A549 (cell line): ENCODE results near the gene POR.

ENCODE experiments used
- BHLHE40 ChIP-seq: IDR thresholded peaks from 2 replicates; pipeline ENCODE4 v1.6.1; 2012; ENCODE audit warnings: low read depth, low read length, inconsistent platforms
- CEBPB ChIP-seq, 2 experiments: fragments of >200 bp in 1 of 2; sonication (Bioruptor Twin) in 1 of 2; formaldehyde crosslinking in 1 of 2; IDR thresholded peaks; 2 replicates each; pipeline ENCODE4 v1.6.1; 2012 to 2016
- CTCF ChIP-seq: fragments of >200 bp; sonication (Bioruptor Twin); formaldehyde crosslinking; IDR thresholded peaks from 3 replicates; pipeline ENCODE4 v1.5.1; 2016
- EP300 ChIP-seq, 2 experiments: fragments of >200 bp; sonication (Bioruptor Twin); formaldehyde crosslinking; IDR thresholded peaks; 2 replicates in 1 of 2; 3 replicates in 1 of 2; pipeline ENCODE4 v1.6.1; 2016 to 2017
- JUNB ChIP-seq: fragments of >200 bp; sonication (Bioruptor Twin); formaldehyde crosslinking; IDR thresholded peaks from 2 replicates; pipeline ENCODE4 v1.6.1; 2016
- POLR2A ChIP-seq: IDR thresholded peaks from 2 replicates; pipeline ENCODE4 v1.6.1; 2012; ENCODE audit warnings: mild to moderate bottlenecking, low read length
- RAD21 ChIP-seq, 2 experiments: fragments of >200 bp in 1 of 2; sonication (Bioruptor Twin) in 1 of 2; formaldehyde crosslinking in 1 of 2; IDR thresholded peaks in 1 of 2; conservative IDR thresholded peaks in 1 of 2; 2 replicates in 1 of 2; 3 replicates in 1 of 2; pipeline ENCODE4 v1.6.1; 2012 to 2018; ENCODE audit warnings: inconsistent platforms in 1 of 2
- REST ChIP-seq: fragments of 200-600 bp; sonication (generic); IDR thresholded peaks from 2 replicates; pipeline ENCODE4 v1.6.1; 2016; ENCODE audit warnings: antibody characterized with exemption, mild to moderate bottlenecking, moderate library complexity
- RNF2 ChIP-seq: fragments of 200-600 bp; sonication (generic); IDR thresholded peaks from 2 replicates; pipeline ENCODE4 v1.6.1; 2016; ENCODE audit warnings: low read depth, mild to moderate bottlenecking, antibody characterized with exemption, moderate library complexity, borderline replicate concordance
- ZFP36 ChIP-seq: fragments of 450-650 bp; IDR thresholded peaks from 2 replicates; pipeline ENCODE4 v1.6.1; 2014; ENCODE audit warnings: borderline replicate concordance; ENCODE audit not compliant: partially characterized antibody
- ZSCAN20 ChIP-seq: fragments of 250-450 bp; sonication (Bioruptor Pico); IDR thresholded peaks from 2 replicates; pipeline ENCODE4 v1.8.0; 2022; ENCODE audit warnings: mild to moderate bottlenecking, moderate library complexity
- TF ChIP-seq, protein P1 (sequence below): fragments of 450-650 bp; IDR thresholded peaks from 2 replicates; pipeline ENCODE4 v1.6.1; 2014; ENCODE audit warnings: antibody characterized with exemption
- TF ChIP-seq, protein P2 (sequence below): IDR thresholded peaks from 2 replicates; pipeline ENCODE4 v1.6.1; 2012

DNA sequence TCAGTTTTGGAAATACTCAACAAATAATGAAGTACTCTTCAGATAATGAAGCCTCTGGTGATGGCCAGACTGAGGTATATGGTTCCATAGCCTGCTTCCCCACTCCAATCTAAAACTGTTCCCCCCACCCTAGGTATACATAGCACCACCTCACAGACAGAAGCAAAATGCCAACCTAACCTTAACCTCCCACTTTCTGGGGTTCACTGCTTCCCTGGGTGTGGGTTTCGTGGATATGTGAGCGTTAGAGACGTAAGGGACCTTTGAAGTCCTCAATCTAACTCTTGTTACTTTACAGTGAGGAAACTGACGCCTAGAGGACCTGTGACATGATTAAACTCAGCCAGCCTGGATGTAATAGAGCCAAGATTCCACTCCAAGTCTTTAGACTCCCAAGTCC is 34.7 kb upstream of the POR start:
- TF ChIP-seq CTCF, result no peak
- TF ChIP-seq CEBPB (IDR thresholded peaks at IDR 0.05), result no peak
- no peak for TF ChIP-seq EP300 (IDR thresholded peaks at IDR 0.05)
- TF ChIP-seq ZFP36, result no peak
- TF ChIP-seq, protein P1, sequence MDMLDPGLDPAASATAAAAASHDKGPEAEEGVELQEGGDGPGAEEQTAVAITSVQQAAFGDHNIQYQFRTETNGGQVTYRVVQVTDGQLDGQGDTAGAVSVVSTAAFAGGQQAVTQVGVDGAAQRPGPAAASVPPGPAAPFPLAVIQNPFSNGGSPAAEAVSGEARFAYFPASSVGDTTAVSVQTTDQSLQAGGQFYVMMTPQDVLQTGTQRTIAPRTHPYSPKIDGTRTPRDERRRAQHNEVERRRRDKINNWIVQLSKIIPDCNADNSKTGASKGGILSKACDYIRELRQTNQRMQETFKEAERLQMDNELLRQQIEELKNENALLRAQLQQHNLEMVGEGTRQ, result no peak
- no peak for TF ChIP-seq REST
- no peak for TF ChIP-seq RAD21 (conservative IDR thresholded peaks at IDR 0.05 in 1 of 2, IDR thresholded peaks at IDR 0.05 in 1 of 2)
- TF ChIP-seq POLR2A, result no peak
- TF ChIP-seq, protein P2, sequence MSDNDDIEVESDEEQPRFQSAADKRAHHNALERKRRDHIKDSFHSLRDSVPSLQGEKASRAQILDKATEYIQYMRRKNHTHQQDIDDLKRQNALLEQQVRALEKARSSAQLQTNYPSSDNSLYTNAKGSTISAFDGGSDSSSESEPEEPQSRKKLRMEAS, result no peak
- no peak for TF ChIP-seq RNF2
- TF ChIP-seq JUNB, result no peak
- TF ChIP-seq ZSCAN20 (CRISPR knock-in tag), result no peak
- TF ChIP-seq BHLHE40, result no peak
